Measurements from ENCODE around the gene MAPK8IP1.

DNA sequence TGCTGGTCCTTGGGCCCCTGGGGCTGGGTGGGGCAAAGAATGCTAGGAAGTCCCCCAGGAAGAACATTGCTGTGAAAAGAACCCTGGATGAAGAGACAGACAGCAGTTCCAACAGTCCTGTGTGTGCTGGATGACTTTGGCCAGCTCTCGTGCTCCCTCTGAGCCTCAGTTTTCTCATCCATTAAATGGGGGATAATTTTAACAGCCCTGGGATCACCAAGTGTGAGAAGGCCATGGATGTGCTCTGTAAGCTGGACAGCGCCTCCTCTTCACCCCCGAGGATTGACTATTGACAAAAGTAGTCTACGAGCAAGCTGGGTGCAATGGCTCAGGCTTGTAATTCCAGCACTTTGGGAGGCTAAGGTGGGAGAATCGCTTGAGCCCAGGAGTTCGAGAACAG, 39.5 kb downstream of the MAPK8IP1 start:
- TF ChIP-seq, protein P1, sequence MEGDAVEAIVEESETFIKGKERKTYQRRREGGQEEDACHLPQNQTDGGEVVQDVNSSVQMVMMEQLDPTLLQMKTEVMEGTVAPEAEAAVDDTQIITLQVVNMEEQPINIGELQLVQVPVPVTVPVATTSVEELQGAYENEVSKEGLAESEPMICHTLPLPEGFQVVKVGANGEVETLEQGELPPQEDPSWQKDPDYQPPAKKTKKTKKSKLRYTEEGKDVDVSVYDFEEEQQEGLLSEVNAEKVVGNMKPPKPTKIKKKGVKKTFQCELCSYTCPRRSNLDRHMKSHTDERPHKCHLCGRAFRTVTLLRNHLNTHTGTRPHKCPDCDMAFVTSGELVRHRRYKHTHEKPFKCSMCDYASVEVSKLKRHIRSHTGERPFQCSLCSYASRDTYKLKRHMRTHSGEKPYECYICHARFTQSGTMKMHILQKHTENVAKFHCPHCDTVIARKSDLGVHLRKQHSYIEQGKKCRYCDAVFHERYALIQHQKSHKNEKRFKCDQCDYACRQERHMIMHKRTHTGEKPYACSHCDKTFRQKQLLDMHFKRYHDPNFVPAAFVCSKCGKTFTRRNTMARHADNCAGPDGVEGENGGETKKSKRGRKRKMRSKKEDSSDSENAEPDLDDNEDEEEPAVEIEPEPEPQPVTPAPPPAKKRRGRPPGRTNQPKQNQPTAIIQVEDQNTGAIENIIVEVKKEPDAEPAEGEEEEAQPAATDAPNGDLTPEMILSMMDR (IDR thresholded peaks at IDR 0.05): no peak
- no peak for TF ChIP-seq EZH2 (IDR thresholded peaks at IDR 0.05; ENCODE audit: borderline replicate concordance, insufficient read depth, low read depth, low read length, poor library complexity, severe bottlenecking)

All from B cell (primary cell).